ENCODE results near the gene MCRIP2.

DNA sequence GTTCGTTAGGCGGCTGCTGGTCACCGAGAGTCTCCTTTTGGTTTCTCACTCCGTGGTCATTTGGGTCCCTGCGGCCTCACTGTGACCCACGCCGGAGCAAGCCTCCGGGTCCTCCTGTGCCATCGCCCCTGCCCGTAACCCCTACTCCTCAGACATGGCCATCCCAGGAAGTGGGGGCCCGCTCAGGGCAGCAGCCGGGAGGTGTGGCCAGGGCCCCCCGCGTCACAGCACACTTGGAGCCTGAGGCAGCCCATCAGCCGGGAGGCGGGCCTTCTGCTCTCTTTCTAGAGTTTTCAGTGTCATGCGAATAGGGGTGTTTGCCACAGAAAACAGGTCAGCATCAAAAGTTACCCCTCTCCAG lies 18.7 kb upstream of the MCRIP2 start:
- TF ChIP-seq, protein P1, sequence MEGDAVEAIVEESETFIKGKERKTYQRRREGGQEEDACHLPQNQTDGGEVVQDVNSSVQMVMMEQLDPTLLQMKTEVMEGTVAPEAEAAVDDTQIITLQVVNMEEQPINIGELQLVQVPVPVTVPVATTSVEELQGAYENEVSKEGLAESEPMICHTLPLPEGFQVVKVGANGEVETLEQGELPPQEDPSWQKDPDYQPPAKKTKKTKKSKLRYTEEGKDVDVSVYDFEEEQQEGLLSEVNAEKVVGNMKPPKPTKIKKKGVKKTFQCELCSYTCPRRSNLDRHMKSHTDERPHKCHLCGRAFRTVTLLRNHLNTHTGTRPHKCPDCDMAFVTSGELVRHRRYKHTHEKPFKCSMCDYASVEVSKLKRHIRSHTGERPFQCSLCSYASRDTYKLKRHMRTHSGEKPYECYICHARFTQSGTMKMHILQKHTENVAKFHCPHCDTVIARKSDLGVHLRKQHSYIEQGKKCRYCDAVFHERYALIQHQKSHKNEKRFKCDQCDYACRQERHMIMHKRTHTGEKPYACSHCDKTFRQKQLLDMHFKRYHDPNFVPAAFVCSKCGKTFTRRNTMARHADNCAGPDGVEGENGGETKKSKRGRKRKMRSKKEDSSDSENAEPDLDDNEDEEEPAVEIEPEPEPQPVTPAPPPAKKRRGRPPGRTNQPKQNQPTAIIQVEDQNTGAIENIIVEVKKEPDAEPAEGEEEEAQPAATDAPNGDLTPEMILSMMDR (IDR thresholded peaks at IDR 0.05; ENCODE audit: low read depth, low read length, missing input control): no peak
- no peak for TF ChIP-seq RAD21 (IDR thresholded peaks at IDR 0.05)
- TF ChIP-seq TAF1 (conservative IDR thresholded peaks at IDR 0.05): no peak
- no peak for TF ChIP-seq GABPA (IDR thresholded peaks at IDR 0.05 in 1 of 2, conservative IDR thresholded peaks at IDR 0.05 in 1 of 2)
- TF ChIP-seq, protein P2, sequence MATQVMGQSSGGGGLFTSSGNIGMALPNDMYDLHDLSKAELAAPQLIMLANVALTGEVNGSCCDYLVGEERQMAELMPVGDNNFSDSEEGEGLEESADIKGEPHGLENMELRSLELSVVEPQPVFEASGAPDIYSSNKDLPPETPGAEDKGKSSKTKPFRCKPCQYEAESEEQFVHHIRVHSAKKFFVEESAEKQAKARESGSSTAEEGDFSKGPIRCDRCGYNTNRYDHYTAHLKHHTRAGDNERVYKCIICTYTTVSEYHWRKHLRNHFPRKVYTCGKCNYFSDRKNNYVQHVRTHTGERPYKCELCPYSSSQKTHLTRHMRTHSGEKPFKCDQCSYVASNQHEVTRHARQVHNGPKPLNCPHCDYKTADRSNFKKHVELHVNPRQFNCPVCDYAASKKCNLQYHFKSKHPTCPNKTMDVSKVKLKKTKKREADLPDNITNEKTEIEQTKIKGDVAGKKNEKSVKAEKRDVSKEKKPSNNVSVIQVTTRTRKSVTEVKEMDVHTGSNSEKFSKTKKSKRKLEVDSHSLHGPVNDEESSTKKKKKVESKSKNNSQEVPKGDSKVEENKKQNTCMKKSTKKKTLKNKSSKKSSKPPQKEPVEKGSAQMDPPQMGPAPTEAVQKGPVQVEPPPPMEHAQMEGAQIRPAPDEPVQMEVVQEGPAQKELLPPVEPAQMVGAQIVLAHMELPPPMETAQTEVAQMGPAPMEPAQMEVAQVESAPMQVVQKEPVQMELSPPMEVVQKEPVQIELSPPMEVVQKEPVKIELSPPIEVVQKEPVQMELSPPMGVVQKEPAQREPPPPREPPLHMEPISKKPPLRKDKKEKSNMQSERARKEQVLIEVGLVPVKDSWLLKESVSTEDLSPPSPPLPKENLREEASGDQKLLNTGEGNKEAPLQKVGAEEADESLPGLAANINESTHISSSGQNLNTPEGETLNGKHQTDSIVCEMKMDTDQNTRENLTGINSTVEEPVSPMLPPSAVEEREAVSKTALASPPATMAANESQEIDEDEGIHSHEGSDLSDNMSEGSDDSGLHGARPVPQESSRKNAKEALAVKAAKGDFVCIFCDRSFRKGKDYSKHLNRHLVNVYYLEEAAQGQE (IDR thresholded peaks at IDR 0.05): no peak
- TF ChIP-seq, protein P3, sequence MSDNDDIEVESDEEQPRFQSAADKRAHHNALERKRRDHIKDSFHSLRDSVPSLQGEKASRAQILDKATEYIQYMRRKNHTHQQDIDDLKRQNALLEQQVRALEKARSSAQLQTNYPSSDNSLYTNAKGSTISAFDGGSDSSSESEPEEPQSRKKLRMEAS (IDR thresholded peaks at IDR 0.05): no peak
- TF ChIP-seq EGR1 (IDR thresholded peaks at IDR 0.05; ENCODE audit: low read depth in 2 of 2): no peak
